IgD-negative memory B cell (primary cell): Measurements from ENCODE around the gene CACNA1E. TPM values are rescaled to one million over a fixed set of nuclear protein-coding genes. Genes with fewer than 3 reads are reported as not detected.

Experiments
- H3K27ac Mint-ChIP-seq, 3 donors: one replicate each; pipeline ENCODE4 v1.8.0; 2020 to 2022; ENCODE audit warnings: mild to moderate bottlenecking in 3 of 3, mixed read lengths in 3 of 3, moderate library complexity in 1 of 3
- H3K27me3 Mint-ChIP-seq: one replicate; pipeline ENCODE4 v1.8.0; 2021; ENCODE audit warnings: mixed read lengths
- H3K36me3 Mint-ChIP-seq: one replicate; pipeline ENCODE4 v1.8.0; 2020; ENCODE audit warnings: mild to moderate bottlenecking, mixed read lengths
- H3K4me1 Mint-ChIP-seq, 3 donors: one replicate each; pipeline ENCODE4 v1.8.0; 2020 to 2022; ENCODE audit warnings: mixed read lengths in 3 of 3, mild to moderate bottlenecking in 1 of 3
- H3K4me3 Mint-ChIP-seq, 4 donors: one replicate each; pipeline ENCODE4 v1.8.0; 2020 to 2022; ENCODE audit warnings: mild to moderate bottlenecking in 4 of 4, mixed read lengths in 4 of 4, moderate library complexity in 3 of 4
- H3K9me3 Mint-ChIP-seq, 3 donors: one replicate each; pipeline ENCODE4 v1.8.0; 2020 to 2021; ENCODE audit warnings: mixed read lengths in 3 of 3, mild to moderate bottlenecking in 1 of 3
- polyA plus RNA-seq: library from polyadenylated mRNA; unstranded; fragments of 300-500 nt; fragmentation: Illumina TruSeq; gene quantifications from one replicate; pipeline ENCODE4 v1.2.3, GENCODE V29; 2021

The CACNA1E gene
- polyA plus RNA-seq, result 0.16 TPM

GRCh38 chr1:181483285-181484195 is at the start of gene CACNA1E:
Gene CACNA1E, plus strand, starts transcription at chr1:181483517. Its CDS starts 228 bp downstream, at chr1:181483745.
- peaks cover 0 to 2% (median 0%) of the 10 kb centered on the region in 3 donors for H3K9me3 Mint-ChIP-seq
- H3K4me1 Mint-ChIP-seq, result peaks cover 13 to 22% (median 13%) of the 10 kb centered on the region in 3 donors
- H3K4me3 Mint-ChIP-seq, result peak within 1 kb of the TSS; percentile 55 to 90 (median 70)
- H3K27ac Mint-ChIP-seq, result peak within 1 kb of the TSS in 1 of 3 donors; percentile 84
- H3K36me3 Mint-ChIP-seq, result peaks cover 1% of the 10 kb centered on the region
- peaks cover 50% of the 10 kb centered on the region for H3K27me3 Mint-ChIP-seq

- H3K27me3 Mint-ChIP-seq, result peaks cover 16% of the 10 kb centered on the region
- peaks cover 0 to 3% (median 0%) of the 10 kb centered on the region in 3 donors for H3K4me1 Mint-ChIP-seq
- H3K27ac Mint-ChIP-seq, result no peak overlapping the region
- H3K9me3 Mint-ChIP-seq, result no peaks in the 10 kb centered on the region
- H3K36me3 Mint-ChIP-seq, result no peaks in the 10 kb centered on the region
- H3K4me3 Mint-ChIP-seq, result no peak overlapping the region
These were observed 49.4 kb upstream of the CACNA1E start for GRCh38 chr1:181433931-181434330.

DNA sequence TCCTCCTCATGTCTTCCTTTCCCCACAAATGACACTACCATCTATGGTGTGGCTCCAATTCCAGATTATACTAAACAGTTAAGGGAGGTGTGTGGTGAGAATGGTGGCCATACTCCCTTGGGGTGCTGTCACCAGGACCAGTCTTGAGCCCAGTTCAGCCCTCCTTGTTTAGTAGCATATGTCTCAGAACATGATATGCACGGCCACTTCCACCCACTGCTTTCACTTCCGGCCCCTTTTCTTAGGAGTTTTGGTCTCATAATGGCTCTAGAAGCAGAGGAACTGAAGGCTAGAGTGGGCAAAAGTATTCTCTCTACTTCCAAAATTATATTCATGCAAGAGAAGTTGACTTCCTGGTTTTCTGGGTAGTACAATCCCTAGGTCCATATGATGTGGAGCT is 45.3 kb upstream of the CACNA1E start:
- no peaks in the 10 kb centered on the region for H3K36me3 Mint-ChIP-seq
- H3K9me3 Mint-ChIP-seq, result no peaks in the 10 kb centered on the region
- H3K4me3 Mint-ChIP-seq, result no peak overlapping the region
- H3K27me3 Mint-ChIP-seq, result peaks cover 9% of the 10 kb centered on the region
- H3K4me1 Mint-ChIP-seq, result peaks cover 0 to 3% (median 0%) of the 10 kb centered on the region in 3 donors
- H3K27ac Mint-ChIP-seq, result no peak overlapping the region

GRCh38 chr1:181440510-181440909 is 42.8 kb upstream of the CACNA1E start:
- peaks cover 6% of the 10 kb centered on the region for H3K27me3 Mint-ChIP-seq
- no peak overlapping the region for H3K4me3 Mint-ChIP-seq
- no peaks in the 10 kb centered on the region for H3K36me3 Mint-ChIP-seq
- peaks cover 0 to 2% (median 0%) of the 10 kb centered on the region in 3 donors for H3K9me3 Mint-ChIP-seq
- H3K27ac Mint-ChIP-seq, result no peak overlapping the region
- H3K4me1 Mint-ChIP-seq, result peaks cover 0 to 3% (median 0%) of the 10 kb centered on the region in 3 donors

- Mint-ChIP-seq H3K4me3 (no peak overlapping the region), H3K4me1 (peaks cover 0 to 3% (median 0%) of the 10 kb centered on the region in 3 donors), H3K36me3 (no peaks in the 10 kb centered on the region), H3K27ac (no peak overlapping the region), H3K27me3 (peaks cover 4% of the 10 kb centered on the region), H3K9me3 (peaks cover 0 to 2% (median 0%) of the 10 kb centered on the region in 3 donors)
These were observed 41.2 kb upstream of the CACNA1E start for GRCh38 chr1:181442181-181442525.

- peaks cover 0 to 2% (median 0%) of the 10 kb centered on the region in 3 donors for H3K9me3 Mint-ChIP-seq
- peaks cover 4% of the 10 kb centered on the region for H3K27me3 Mint-ChIP-seq
- H3K27ac Mint-ChIP-seq, result no peak overlapping the region
- no peaks in the 10 kb centered on the region for H3K36me3 Mint-ChIP-seq
- H3K4me1 Mint-ChIP-seq, result no peaks in the 10 kb centered on the region
- H3K4me3 Mint-ChIP-seq, result no peak overlapping the region
These were observed 40.0 kb upstream of the CACNA1E start for GRCh38 chr1:181443231-181443853.

- H3K4me1 Mint-ChIP-seq, result peaks cover 0 to 1% (median 0%) of the 10 kb centered on the region in 3 donors
- no peak overlapping the region for H3K27ac Mint-ChIP-seq
- no peaks in the 10 kb centered on the region for H3K36me3 Mint-ChIP-seq
- H3K4me3 Mint-ChIP-seq, result no peak overlapping the region
- H3K9me3 Mint-ChIP-seq, result peaks cover 0 to 2% (median 0%) of the 10 kb centered on the region in 3 donors
- H3K27me3 Mint-ChIP-seq, result peaks cover 6% of the 10 kb centered on the region
These were observed 37.9 kb upstream of the CACNA1E start for GRCh38 chr1:181445436-181445835.

- no peak overlapping the region for H3K4me3 Mint-ChIP-seq
- H3K27ac Mint-ChIP-seq, result no peak overlapping the region
These were observed 34.9 kb upstream of the CACNA1E start for GRCh38 chr1:181448461-181448860.

DNA sequence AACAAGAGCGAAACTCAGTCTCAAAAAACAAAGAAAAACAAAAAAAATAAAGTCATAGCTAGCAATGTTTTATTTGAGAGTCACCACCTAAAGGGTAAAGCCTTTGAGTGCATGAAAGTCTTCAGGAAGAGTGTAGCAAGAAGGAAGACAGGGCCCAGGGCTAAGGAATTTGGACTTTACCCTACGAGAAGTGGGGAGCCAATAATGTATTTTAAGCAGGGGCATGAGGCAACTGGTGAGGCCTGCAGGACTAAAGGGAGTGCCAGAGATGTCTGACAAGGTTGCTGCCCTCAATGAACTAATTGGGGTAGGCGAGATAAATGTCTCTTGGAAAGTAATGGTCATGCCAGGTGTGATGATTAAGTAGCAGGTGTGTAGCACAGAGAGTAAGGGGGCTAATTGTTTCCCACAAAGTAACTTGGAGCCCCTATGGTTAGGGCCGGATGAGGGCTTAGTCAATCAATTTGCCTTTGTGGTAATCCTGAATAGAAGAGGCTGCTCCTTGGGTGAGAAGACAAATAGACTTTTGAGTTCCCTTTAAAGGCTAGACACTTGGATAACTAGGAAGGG is 31.6 kb upstream of the CACNA1E start:
- H3K4me3 Mint-ChIP-seq, result no peak overlapping the region
- peaks cover 0 to 1% (median 0%) of the 10 kb centered on the region in 3 donors for H3K4me1 Mint-ChIP-seq
- H3K9me3 Mint-ChIP-seq, result peaks cover 0 to 2% (median 0%) of the 10 kb centered on the region in 3 donors
- H3K27ac Mint-ChIP-seq, result no peak overlapping the region
- no peaks in the 10 kb centered on the region for H3K36me3 Mint-ChIP-seq
- H3K27me3 Mint-ChIP-seq, result peaks cover 8% of the 10 kb centered on the region

More at GRCh38 chr1:181448461-181448860, 34.9 kb upstream of the CACNA1E start:
- H3K36me3 Mint-ChIP-seq, result no peaks in the 10 kb centered on the region
- H3K27me3 Mint-ChIP-seq, result peaks cover 6% of the 10 kb centered on the region
- H3K4me1 Mint-ChIP-seq, result peaks cover 0 to 1% (median 0%) of the 10 kb centered on the region in 3 donors
- H3K9me3 Mint-ChIP-seq, result peaks cover 0 to 4% (median 0%) of the 10 kb centered on the region in 3 donors

DNA sequence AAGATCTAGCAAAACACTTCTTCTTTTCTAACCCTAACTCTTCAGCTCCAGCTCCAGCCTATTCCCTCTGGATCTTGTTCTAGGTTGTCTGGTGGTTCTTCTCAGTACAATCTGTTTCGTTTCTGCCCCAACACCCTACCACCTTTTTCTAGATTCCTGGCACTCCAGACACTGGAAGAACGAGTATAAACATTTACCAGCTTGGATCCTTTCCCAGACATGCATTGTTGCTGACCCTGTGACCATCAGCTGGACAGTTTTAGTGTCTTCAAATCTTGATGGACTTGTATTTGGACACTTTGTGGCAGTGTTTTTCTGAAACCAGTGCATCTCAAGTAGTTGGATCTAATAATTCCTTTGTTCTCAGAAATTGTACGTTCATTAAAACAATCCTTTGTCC is 30.6 kb upstream of the CACNA1E start:
- Mint-ChIP-seq H3K27me3 (peaks cover 9% of the 10 kb centered on the region), H3K27ac (no peak overlapping the region), H3K9me3 (peaks cover 0 to 2% (median 2%) of the 10 kb centered on the region in 3 donors), H3K4me1 (peaks cover 0 to 1% (median 0%) of the 10 kb centered on the region in 3 donors), H3K4me3 (no peak overlapping the region), H3K36me3 (no peaks in the 10 kb centered on the region)

- Mint-ChIP-seq H3K27me3 (peaks cover 7% of the 10 kb centered on the region), H3K36me3 (no peaks in the 10 kb centered on the region), H3K27ac (no peak overlapping the region), H3K9me3 (peaks cover 0 to 2% (median 2%) of the 10 kb centered on the region in 3 donors), H3K4me3 (no peak overlapping the region), H3K4me1 (peaks cover 0 to 1% (median 0%) of the 10 kb centered on the region in 3 donors)
These were observed 29.6 kb upstream of the CACNA1E start for GRCh38 chr1:181453541-181454201.

DNA sequence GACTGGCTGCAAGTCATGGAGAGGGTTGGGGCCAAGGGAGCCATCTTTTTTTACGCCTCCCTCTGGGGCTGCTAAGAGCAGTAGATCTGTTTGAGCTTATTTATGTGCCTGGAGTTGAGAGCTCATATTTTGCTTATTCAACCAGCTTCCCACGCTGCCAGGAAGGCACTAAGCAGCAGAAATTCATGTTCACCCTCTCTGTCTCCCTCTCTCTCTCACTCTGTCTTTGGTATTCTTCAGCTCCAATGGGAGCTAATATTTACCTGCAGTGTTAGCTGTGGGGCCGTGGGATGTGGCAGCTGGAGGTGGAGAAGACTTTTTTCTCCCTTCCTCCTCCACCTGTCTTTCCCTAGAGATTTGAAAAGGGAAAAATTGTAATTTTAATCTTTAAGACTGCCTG is 26.8 kb upstream of the CACNA1E start:
- Mint-ChIP-seq H3K4me1 (no peaks in the 10 kb centered on the region), H3K36me3 (no peaks in the 10 kb centered on the region), H3K27ac (no peak overlapping the region), H3K9me3 (peaks cover 0 to 2% (median 0%) of the 10 kb centered on the region in 3 donors), H3K4me3 (no peak overlapping the region), H3K27me3 (peaks cover 6% of the 10 kb centered on the region)

GRCh38 chr1:181458419-181458818 is 24.9 kb upstream of the CACNA1E start:
- no peaks in the 10 kb centered on the region for H3K4me1 Mint-ChIP-seq
- H3K4me3 Mint-ChIP-seq, result no peak overlapping the region
- H3K36me3 Mint-ChIP-seq, result no peaks in the 10 kb centered on the region
- peaks cover 7% of the 10 kb centered on the region for H3K27me3 Mint-ChIP-seq
- no peak overlapping the region for H3K27ac Mint-ChIP-seq
- H3K9me3 Mint-ChIP-seq, result peaks cover 0 to 2% (median 0%) of the 10 kb centered on the region in 3 donors

DNA sequence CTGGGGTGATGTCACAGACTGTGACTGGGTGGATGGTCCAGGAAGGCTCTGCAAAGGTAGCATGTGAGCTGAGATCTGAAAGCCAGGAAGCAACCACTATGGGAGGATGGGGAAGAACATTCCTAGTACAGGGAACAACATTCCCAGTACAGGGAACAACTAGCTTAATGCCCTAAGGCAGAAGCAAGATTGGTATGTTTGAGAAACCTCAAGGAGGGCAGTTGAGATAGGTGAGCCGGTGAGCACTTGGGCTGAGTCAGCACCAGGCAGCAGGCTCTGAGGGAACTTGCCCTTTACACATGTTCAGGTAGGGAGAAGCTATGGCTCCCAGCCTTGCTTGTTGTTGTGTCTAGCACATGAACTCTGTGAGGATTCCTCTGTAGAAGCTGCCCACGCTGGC is 24.2 kb upstream of the CACNA1E start:
- H3K4me1 Mint-ChIP-seq, result no peaks in the 10 kb centered on the region
- H3K27me3 Mint-ChIP-seq, result peaks cover 8% of the 10 kb centered on the region
- peaks cover 0 to 2% (median 0%) of the 10 kb centered on the region in 3 donors for H3K9me3 Mint-ChIP-seq
- H3K36me3 Mint-ChIP-seq, result no peaks in the 10 kb centered on the region
- no peak overlapping the region for H3K27ac Mint-ChIP-seq
- H3K4me3 Mint-ChIP-seq, result no peak overlapping the region
